SH-SY5Y (cell line): Measurements from ENCODE around the gene PACS1.

ENCODE experiments used
- GATA2 ChIP-seq: IDR thresholded peaks from 2 replicates; pipeline ENCODE4 v1.6.1; 2011; ENCODE audit warnings: mild to moderate bottlenecking, low read depth, low read length
- GATA3 ChIP-seq: IDR thresholded peaks from 2 replicates; pipeline ENCODE4 v1.6.1; 2011; ENCODE audit warnings: low read depth, mild to moderate bottlenecking, low read length, moderate library complexity

PACS1 gene

DNA sequence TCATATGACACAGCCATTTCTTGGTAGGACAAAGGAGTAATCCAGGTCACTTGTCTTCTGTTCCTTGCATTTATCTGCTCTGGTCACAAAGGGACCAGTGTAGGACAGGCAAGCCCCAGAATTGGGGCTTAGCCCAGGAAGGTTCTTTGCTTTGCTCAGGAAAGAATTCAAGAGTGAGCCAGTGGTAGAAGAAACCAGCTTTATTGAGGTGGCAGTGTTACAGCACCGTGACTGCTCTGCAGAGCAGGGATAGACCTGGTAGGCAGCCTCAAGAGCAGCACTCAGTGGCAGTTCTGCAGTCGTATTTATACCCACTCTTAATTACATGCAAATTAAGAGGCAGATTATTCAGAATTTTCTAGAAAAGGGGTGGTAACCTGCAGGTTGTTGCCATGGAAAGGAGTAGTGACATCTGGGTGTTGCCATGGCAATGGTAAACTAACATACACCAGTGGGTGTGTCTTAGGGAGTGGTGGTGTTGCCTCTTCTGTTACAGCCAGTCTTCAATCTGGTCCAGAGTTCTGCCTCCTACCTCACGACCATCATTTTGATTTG is 113.5 kb downstream of the PACS1 start:
- no peak for TF ChIP-seq GATA2
- no peak for TF ChIP-seq GATA3

DNA sequence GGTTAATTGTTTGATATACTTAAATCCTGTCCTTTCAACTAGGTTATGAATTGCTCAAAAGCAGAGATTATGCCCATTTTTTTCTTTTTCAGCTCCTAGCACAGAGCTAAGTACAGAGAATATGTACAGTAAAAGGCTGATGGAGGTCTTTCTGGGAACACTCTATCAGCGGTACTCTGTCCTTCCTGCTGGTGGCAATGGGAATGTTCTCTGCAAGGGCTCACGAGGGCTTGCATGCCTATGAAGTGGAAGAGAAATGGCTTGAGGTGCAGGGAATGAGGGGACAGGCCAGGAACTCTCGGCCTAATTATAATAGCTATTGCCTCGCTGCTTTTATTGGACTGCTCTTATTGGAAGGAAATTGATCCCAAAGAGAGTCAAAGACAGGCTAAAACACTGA is 114.7 kb downstream of the PACS1 start:
- TF ChIP-seq GATA2: no peak
- TF ChIP-seq GATA3: no peak

DNA sequence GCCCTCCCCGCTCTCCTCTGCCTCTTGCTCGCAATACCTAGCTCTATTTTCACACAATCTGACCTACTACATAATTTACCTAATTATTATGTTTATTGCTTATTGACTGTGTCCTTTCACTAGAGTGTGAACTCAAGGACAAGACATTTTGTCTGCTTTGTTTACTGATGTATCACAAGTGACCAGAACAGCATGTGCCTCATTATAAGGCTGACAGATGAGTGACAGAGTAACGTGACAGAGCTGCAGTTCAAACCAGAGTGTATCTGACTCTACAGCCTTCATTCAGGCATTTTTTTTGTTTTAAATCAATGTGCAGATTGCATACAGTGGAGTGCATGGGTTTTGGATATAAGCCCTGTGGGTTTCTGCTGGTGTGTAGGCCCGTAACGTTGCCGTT is 116.4 kb downstream of the PACS1 start:
- no peak for TF ChIP-seq GATA2
- no peak for TF ChIP-seq GATA3

DNA sequence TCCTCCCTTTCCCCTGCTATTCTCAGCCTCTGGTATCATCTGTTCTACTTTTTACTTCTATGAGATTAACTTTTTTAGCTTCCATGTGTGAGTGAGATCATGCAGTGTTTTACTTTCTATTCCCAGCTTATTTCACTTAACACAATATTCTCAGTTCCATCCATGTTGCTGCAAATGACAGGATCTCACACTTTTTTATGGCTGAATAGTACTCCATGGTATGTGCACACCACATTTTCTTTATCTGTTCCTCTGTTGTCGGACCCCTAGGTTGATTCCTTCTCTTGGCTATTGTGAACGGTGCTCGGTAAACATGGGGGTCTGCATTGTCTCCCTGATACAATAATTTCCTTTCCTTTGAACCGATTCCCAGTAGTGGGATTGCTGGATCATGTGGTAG is 117.4 kb downstream of the PACS1 start:
- TF ChIP-seq GATA2: no peak
- TF ChIP-seq GATA3: no peak

DNA sequence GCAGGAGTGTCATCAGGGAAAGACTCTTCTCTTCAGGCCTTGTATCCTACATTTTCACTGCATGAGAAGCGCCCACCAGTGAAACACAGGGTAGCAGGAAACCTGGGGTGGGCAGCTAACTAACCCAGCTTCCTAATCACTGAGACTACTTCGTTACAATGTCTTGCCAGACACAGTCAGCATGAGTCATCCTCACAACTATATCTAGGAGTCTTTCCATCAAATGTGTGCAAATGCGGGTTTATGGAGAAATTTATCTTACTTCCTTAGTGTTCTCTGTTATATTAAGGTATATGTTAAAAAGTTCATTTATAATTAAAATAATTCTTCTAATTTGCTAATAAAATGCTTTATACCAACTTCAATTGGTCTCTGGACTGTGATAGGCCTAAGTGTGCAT is 118.5 kb downstream of the PACS1 start:
- TF ChIP-seq GATA2: no peak
- TF ChIP-seq GATA3: no peak

DNA sequence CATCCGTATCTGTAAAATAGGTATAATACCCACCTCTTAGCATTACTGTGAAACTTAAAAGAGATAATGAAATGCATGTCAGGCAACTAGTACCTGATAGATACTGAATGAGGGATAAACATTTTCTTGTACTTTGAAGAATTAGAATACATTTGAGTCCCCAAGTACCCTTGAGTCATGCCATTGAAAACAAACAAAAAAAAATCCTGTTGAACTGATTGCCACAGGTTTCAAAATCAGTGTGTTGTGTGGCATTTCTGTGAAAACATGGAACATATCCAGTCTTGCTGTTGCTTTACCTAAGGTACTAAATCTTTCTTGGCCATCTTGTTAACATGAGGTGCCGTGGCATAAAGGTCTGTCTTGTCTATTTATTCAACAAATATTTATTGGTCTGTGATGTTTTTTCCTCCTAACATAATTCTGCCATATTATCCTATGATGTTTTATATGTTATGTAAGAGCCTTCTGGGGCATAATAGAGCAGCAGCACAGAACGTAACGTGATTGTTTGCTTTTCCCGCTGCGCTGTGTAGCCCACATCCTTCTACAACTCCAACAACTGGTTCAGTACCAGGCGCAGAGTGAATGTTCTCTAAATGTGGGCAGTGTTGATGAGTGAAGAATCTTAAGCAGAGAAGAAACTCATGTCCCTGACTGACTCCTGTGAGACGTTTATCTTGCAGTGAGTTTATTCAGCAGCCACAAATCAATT is 119.1 kb downstream of the PACS1 start:
- TF ChIP-seq GATA3 (no peak), GATA2 (no peak)

DNA sequence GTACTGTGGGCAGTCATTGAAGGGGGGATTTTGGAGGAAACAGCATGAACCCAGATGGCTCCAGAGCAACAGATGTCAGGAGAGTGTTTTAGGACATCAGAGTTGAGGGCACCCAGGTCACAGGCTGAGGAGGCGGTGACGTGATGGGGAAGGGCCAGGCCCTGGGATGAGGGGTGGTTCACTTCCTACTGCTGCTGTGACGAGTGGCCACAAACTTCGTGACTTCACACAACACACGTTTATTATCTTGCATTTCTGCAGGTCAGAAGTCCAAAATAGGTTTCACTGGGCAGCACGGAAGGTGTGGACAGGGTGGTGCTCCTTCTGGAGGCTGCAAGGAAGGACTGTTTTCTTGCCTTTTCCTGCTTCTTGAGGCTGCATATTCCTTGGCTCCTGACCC is 120.7 kb downstream of the PACS1 start:
- TF ChIP-seq GATA2 (no peak), GATA3 (no peak)

DNA sequence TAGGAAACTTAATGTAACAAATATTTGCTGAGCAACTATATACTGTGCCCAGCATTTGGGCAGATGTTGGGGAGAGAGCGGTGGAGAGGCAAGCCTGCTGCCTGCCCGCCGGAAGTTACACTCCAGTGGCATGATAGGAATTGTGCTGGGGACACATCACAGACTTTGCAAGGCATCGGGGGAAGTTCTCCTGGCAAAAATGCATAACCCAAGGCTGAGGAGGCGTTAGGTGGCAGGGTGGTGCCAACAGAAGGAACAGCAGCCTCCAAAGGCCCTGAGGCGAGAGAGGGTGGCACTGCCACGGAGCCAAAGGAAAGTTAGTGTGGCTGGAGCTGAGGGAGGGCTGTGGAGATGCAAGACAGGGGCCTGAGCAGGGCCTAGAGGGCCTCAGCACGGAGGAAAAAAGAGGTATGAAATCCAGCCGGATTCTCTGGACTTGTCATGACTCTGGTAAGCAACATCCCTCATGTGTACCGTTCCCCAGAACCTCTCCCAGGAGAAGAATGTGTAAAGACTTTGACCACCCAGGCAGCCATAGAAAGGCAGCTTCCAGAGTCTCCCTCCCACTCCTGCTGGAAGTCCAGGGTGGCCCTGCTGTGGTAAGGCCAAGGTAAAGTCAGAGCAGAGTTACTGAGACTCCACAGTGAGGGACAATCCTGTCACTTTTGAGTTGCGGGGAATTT is 122.2 kb downstream of the PACS1 start:
- TF ChIP-seq GATA3: no peak
- TF ChIP-seq GATA2: no peak

DNA sequence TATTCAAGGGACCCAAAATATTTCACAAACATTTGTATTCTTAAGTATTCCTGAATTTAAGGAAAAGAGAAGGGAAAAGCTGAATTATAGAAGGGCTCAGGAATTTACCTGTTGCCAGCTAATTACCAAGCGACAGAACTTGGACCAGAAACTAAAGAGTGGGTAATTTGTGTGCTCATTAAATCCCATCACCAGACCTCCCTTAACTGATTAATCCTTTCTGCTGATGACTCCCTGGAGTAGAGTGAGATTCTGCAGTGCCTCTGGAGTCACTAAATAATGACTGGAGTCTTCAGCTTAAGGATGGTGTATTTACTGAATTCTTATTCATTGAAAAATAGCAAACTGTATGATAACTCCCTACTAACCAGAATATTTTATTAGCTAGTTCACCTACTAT is 124.3 kb downstream of the PACS1 start:
- TF ChIP-seq GATA2 (no peak), GATA3 (no peak)

DNA sequence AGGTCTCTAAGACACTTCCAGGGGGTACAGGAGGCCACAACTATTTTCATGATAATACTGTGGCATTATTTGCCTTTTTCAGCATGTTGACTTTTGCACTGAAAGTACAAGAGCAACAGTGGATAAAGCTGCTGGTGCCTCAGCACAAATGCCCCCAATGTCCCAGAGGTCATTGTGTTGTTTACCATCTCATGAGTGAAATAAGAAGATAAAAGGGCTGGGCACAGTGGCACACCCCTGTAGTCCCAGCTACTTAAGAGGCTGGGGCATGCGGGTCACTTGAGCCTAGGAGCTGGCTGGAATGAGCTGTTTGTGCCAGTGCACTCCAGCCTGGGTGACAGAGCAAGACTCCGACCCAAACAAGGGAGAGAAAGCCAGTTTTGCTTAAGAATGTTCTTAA is 125.8 kb downstream of the PACS1 start:
- TF ChIP-seq GATA2 (no peak), GATA3 (no peak)

DNA sequence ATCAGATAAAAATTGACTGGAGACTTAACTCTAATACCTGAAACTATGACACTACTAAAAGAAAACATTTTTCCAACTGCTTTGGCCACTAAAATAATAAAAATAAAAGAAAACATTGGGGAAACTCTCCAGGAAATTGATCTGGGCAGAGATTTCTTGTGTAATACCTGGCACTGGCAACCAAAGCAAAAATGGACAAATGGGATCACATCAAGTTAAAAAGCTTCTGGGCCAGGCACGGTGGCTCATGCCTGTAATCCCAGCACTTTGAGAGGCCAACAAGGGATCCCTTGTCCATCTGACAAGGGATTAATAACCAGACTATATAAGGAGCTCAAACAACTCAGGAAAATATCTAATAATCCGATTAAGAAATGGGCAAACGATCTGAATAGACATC is 133.8 kb downstream of the PACS1 start:
- TF ChIP-seq GATA2 (no peak), GATA3 (no peak)

DNA sequence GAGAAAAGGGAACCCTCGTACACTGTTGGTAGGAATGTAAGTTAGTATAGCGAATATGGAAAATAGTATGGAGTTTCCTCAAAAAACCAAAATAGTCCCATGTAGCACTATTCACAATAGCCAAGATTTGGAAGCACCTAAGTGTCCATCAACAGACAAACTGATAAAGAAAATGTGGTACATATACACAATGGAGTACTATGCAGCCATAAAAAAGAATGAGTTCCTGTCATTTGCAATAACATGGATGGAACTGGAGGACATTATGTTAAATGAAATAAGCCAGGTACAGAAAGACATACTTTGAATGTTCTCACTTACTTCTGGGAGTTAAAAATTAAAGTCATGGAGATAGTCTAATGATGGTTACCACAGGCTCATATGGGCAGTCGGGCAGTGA is 134.3 kb downstream of the PACS1 start:
- TF ChIP-seq GATA3: no peak
- TF ChIP-seq GATA2: no peak

DNA sequence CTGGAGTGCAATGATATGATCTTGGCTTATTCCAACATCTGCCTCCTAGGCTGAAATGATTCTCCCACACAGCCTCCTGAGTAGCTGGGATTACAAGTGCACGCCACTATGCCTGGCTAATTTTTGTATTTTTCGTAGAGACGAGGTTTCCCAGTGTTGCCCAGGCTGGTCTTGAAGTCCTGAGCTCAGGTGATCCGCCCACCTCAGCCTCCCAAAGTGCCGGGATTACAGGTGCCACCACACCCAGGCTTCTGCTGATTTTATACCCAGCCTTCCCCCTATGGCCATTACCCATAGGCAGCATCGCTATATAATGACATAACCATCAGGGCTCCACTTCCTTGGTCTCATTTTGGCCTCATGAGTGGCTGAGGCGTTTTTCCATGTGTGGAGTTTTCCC is 137.7 kb downstream of the PACS1 start:
- no peak for TF ChIP-seq GATA2
- no peak for TF ChIP-seq GATA3

DNA sequence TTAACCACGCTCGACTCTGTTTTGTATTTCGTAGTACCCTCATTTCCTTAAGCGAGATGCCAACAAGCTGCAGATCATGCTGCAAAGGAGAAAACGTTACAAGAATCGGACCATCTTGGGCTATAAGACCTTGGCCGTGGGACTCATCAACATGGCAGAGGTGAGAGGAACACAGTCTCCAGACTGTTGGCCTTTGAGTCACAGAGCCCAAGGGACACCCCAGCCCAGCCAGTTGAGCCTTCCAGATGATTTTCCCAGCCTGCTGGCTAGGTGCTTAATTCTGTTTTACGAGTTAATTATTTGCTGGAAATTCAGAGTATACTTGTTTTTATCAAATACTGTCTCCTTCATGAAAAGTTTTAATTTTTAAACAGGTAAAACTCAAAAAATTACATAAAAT is 141.0 kb downstream of the PACS1 start:
- no peak for TF ChIP-seq GATA2

DNA sequence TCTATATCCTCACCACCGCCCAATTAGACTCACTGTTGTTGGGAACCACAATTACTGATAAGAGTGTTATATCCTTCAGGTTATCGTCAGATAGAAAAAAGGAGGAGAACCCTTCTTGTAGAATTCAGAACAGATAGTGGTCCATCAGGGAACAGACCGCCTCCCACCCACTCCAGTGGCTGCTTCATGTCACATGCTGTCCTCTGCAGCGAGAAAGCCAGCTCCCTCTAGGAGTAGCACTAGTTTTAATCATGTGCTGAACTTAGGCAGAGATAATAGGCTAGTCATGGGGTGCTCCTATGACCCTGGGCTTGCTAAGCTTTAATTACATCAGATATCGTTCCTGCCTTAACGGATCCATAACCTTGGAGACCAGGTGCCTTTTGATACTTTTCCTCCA is 146.8 kb downstream of the PACS1 start:
- no peak for TF ChIP-seq GATA3
- TF ChIP-seq GATA2: no peak

DNA sequence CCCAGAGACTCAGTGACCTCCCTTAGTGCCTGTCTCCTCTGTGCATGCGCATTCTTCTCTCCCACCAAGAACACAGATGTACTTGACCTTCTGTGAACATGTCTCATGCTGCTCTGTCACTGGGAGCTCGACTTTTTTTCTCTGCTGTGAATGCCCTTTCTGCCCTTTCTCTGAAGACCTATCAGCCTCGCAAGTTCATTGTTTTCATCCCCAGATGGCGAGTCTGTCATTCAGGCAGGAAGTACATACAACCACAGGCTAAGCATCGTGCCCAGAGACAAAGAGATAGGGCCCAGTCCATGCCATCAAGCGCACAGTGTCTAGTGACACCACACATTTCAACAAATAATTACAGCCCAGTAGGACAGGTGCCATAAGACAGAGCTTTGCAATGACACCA is 148.0 kb downstream of the PACS1 start:
- TF ChIP-seq GATA2 (no peak), GATA3 (no peak)
